ENCODE results near the gene GOLGA6L7.
"Not testable (repeated sequence)": the region's sequence is repeated elsewhere in the genome, so short reads cannot be mapped to it uniquely, and the experiment has no call there.

The GOLGA6L7 gene

GRCh38 chr15:28842210-28842609, 6.2 kb downstream of the GOLGA6L7 start:
- DNase-seq: not testable (repeated sequence)

GRCh38 chr15:28840285-28840684, 8.2 kb downstream of the GOLGA6L7 start:
- not testable (repeated sequence) for DNase-seq

- not testable (repeated sequence) for DNase-seq
Measured at GRCh38 chr15:28834957-28835585, 13.4 kb downstream of the GOLGA6L7 start.

DNA sequence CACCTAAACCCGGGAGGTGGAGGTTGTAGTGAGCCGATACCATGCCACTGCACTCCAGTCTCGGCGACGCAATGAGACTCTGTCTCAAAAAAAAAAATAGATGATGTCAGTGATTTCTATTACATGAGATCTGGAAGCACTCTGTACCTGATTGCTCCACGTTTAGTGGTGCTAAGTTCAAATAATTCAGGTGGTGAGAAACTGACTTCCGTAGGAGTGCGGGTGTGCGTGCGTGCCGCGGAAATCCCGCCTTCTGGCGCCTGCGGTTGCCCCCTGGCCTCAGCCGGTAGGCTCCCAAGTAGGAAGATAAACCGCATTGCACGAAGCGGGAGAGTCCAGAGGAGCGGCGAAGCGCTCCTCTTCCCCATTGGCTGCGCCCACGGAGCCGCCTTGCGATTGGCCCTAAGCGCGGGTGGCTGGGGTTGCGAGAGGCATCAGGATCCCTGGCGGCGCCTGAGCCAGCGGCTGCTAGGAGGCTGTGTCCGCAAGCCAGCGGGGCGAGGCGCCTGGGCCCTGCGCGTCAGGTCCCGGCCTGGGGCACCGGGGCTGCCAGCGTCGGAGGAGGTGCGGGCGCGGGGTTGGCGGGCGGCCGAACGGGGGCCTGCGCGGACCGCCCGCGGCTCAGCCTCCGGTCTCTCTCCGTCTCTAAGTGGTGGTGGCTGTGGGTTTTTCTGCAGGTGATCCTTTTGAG, 16.4 kb downstream of the GOLGA6L7 start:
- peak; percentile 72 for DNase-seq

DNA sequence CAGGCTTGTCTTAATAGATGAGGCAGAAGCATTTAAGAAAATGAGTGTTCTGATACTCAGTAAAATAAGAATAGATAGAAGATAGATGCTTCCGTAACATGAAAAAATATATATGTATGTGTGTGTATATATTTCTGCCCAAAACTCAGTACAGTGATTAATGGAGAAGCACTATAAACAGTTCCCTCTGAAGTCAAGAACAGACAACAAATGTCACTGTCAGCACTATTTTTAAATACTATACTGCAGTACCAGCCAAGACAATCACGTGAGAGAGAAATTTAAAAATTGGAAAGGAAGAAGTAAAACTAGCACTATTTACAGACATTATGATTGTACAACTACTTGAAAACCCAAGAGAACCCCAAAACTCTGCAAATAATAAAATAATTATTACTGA, 27.0 kb downstream of the GOLGA6L7 start:
- DNase-seq: not testable (repeated sequence)

DNA sequence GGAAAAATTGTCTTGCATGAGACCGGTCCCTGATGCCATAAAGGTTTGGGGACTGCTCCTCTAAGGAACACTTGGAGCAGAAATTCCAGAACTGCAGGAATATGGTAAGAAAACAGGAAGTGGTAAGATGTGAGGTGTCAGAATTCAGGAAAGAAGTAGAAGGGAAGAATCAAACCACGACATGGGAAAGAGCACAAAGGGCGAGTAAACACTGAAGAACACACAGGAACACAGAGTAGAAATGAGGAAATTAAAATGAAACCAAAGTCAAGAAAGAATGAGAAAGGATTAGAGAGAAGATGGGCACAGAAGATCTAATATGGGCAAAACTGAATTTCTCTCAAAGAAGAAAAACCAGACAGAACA, 28.5 kb downstream of the GOLGA6L7 start:
- not testable (repeated sequence) for DNase-seq

DNA sequence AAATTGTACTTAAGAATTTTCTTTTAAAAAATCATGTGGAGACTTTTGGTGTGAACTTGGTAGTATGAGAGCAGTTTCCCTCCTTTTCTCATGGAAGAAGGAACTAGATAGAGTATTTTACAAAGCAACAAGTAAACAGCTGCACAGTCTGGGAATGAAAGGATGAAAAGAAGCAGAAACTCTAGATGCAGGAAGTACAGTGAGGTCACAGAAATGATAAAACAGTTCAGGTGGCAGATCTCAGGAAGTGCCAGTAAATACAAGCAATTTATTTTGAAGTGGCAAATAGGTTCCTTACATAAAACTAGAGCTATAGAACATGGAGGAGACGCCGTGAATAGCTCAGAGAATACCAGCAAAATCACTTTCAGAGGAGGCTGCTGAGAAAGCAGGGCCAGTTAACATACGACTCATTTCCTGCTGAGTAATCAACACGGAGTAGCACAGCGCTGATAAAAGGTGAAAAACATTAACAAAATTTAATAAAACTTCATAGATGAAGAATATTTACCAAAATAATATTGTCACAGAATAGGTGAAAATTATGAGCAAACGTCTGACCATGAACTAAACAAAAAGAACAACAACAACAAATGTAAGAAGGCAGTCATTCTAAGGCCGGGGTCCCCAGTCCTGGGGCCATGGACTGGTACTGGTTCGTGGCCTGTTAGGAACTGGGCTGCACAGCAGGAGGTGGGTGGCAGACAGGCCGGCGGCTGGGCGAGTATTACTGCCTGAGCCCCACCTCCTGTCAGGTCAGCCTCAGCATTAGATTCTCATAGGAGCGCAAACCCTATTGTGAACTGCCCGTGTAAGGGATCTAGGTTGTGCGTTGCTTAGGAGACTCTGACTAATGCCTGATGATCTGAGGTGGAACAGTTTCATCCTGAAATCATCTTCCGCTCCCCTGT, 29.2 kb downstream of the GOLGA6L7 start:
- not testable (repeated sequence) for DNase-seq

GRCh38 chr15:28818168-28818567, 30.3 kb downstream of the GOLGA6L7 start:
- not testable (repeated sequence) for DNase-seq

DNA sequence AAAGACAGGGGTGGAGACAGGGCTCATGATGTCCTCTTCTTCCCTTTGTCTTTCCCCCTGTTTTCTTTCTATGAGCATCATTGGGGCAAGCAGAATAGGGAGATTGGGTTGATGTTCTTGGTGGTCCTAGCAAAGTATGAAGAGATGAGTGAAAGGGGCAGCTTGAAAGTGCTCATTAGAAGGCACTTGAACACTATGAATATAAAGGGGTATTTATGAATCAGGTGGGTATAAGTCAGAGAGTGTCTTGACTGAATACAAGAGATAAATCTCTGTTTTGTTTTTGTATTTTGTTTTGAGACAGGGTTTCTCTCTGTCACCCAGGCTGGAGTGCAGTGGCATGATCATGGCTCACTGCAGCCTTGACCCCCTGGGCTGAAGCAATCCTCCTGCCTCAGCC, 34.4 kb downstream of the GOLGA6L7 start:
- not testable (repeated sequence) for DNase-seq

GRCh38 chr15:28813392-28813791, 35.1 kb downstream of the GOLGA6L7 start:
- DNase-seq: not testable (repeated sequence)

GRCh38 chr15:28811852-28812550, 36.4 kb downstream of the GOLGA6L7 start:
- DNase-seq: not testable (repeated sequence)

GRCh38 chr15:28810444-28810843, 38.0 kb downstream of the GOLGA6L7 start:
- not testable (repeated sequence) for DNase-seq

GRCh38 chr15:28808136-28808535, 40.3 kb downstream of the GOLGA6L7 start:
- DNase-seq: not testable (repeated sequence)

DNA sequence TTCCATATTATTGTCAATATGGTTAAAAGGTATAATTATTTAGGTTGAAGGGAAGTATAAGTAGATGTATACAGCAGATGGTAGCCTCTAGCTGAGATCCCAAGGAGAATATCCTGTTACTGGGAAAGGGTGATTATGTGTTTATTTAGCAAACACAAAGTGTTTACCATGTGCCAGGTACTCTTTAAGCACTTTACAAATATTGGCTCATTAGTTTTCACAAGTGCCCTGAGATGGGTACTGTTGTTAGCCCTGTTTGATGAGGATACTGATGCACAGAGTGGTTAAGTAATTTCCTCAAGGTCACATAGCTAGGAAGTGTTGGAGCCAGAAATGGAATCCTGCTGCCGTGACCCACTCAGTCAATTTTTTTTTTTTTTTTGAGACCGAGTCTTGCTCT, 48.1 kb downstream of the GOLGA6L7 start:
- peak; percentile 55 for DNase-seq

DNA sequence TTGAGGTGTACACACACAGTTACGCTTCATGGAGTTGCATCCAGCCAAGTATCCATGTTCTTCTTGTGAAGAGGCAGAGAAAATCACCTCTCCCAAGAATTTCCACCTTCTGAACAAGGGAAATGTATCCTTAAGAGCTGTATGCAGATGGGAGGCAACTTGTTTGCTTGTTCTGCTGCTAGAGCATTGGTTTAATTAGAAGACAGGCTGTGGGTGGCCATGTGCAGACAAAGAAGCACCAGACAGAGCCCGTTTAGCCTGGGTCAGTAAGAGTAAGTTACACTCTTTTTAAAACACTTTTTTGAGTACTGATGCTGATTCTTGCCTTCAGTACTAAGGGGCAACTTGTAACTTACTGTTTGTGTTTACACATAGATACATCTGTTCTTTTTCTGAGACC, 50.2 kb downstream of the GOLGA6L7 start:
- DNase-seq: not testable (repeated sequence)

DNA sequence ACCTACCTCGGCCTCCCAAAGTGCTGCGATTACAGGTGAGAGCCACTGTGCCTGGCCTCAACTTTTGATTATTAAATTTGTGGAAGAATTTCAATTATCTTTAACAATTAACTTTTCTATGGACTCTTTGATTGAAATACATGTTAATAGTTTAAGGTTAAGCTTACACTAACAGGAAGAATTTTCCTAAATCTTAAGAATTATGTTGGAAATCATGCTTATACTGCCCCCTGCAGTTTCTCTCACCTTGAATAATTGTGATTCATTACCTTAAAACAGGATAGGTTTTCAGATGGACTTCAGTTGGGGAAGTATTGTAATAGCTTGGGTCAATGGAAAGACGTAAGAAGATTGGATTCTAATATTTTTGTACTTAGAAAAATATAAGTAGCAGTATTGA, 54.2 kb downstream of the GOLGA6L7 start:
- not testable (repeated sequence) for DNase-seq
